Stomach (tissue), 9 donors: ENCODE data around the gene BCL2L11. TPM values are rescaled to one million over a fixed set of nuclear protein-coding genes. Genes with fewer than 3 reads are reported as not detected.

Experiments
- DNase-seq, 2 donors: peaks; one replicate each; pipeline versions ENCODE4 v3.0.0 to v3.0.0-alpha.2; 2013 to 2019
- H3K27ac ChIP-seq, 5 donors: fragments of 200-600 bp in 4 of 5; sonication (generic) in 4 of 5; one replicate each; pipeline ENCODE4 v1.5.1; 2013 to 2019; ENCODE audit warnings: mild to moderate bottlenecking in 1 of 5, moderate library complexity in 1 of 5
- H3K27me3 ChIP-seq, 3 donors: fragments of 200-600 bp; sonication (generic); one replicate each; pipeline ENCODE4 v1.5.1; 2017 to 2019; ENCODE audit warnings: mixed run types in 1 of 3
- H3K36me3 ChIP-seq, 4 donors: fragments of 200-600 bp; sonication (generic); 1 replicate in 3 of 4; 2 replicates in 1 of 4; pipeline ENCODE4 v1.5.1; 2016 to 2019
- H3K4me1 ChIP-seq, 4 donors: fragments of 200-600 bp; sonication (generic); one replicate each; pipeline ENCODE4 v1.5.1; 2016 to 2019
- H3K4me3 ChIP-seq, 4 donors: fragments of 200-600 bp; sonication (generic) in 3 of 4; one replicate each; pipeline ENCODE4 v1.5.1; 2016 to 2019; ENCODE audit warnings: mild to moderate bottlenecking in 1 of 4
- H3K9me3 ChIP-seq, 4 donors: fragments of 200-600 bp; sonication (generic); one replicate each; pipeline ENCODE4 v1.5.1; 2016 to 2019
- EP300 ChIP-seq: sonication (generic); formaldehyde crosslinking; IDR thresholded peaks from one replicate; pipeline ENCODE4 v1.6.1; 2017; ENCODE audit warnings: antibody characterized with exemption
- POLR2A ChIP-seq, 4 donors: fragments of 450-650 bp; IDR thresholded peaks; one replicate each; pipeline ENCODE4 v1.6.1; 2016; ENCODE audit warnings: antibody characterized with exemption in 4 of 4, control low read depth in 2 of 4, mild to moderate bottlenecking in 1 of 4, moderate library complexity in 1 of 4
- POLR2AphosphoS5 ChIP-seq, 3 donors: sonication (generic); formaldehyde crosslinking; IDR thresholded peaks; one replicate each; pipeline ENCODE4 v1.6.1; 2016; ENCODE audit warnings: antibody characterized with exemption in 3 of 3
- WGBS, 5 donors: extraction: QIAGEN DNeasy Blood & Tissue Kit in 3 of 5; methylation state at CpG; one replicate each; pipeline versions ENCODE4 v1.1.5 to v1.1.7; 2013 to 2018; 5-methylcytosine and 5-hydroxymethylcytosine counted together
- intact Hi-C: fragments of 100-400 bp; cut with DNase I; formaldehyde crosslinking; loops from one replicate; pipeline ENCODE4 v1.15.1; 2023; ENCODE audit warnings: low total_unique reads
- polyA plus RNA-seq, 3 donors: library from polyadenylated mRNA; stranded (reverse); fragments of 200-250 nt; gene quantifications; one replicate each; pipeline ENCODE4 v1.2.3, GENCODE V29; 2013
- total RNA-seq, 5 donors: library from RNA; depleted of rRNA; stranded (reverse); fragments of >200 nt; gene quantifications; one replicate each; pipeline versions ENCODE4 v1.1.0 to v1.2.3, GENCODE V29; 2014 to 2016
- TF ChIP-seq, protein P1 (sequence below), 7 experiments: fragments of 450-650 bp in 4 of 7; fragments of 200-600 bp in 3 of 7; sonication (generic) in 3 of 7; IDR thresholded peaks; one replicate each; pipeline ENCODE4 v1.5.1; 2016 to 2019; ENCODE audit warnings: antibody characterized with exemption in 7 of 7, control low read depth in 2 of 7, mild to moderate bottlenecking in 1 of 7
- donor health status: healthy with polysubstance abuse.
- donor health status: Bipolar disorder and iron deficiency.
- donor health status: healthy.

The BCL2L11 gene
- total and polyA plus RNA-seq, 8 donors = 0.29 to 41.2 (median 4.8) TPM

DNA sequence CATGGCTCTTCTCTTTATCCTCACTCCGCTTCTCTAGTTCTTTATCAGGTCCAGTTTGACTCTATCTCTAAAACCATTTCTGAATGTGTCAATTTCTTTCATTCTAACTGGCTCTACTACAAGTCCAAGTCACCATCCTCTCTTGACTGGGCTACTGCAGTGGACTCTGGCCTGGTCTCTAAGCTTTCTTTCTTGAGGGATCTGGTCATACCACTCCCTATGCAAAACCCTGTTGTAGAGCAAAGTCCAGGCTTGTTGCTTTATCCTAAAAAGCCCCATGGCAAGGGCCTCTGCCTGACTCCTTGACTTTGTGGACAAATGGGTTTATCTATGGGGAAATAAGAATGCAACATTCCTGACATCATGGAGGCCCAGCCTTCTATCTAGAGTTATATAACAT, 87.1 kb downstream of the BCL2L11 start:
- Histone ChIP-seq H3K36me3 (no peaks in the 10 kb centered on the region), H3K4me3 (no peak overlapping the region), H3K27ac (no peak overlapping the region), H3K4me1 (no peaks in the 10 kb centered on the region), H3K9me3 (no peaks in the 10 kb centered on the region), H3K27me3 (no peaks in the 10 kb centered on the region)
- DNase-seq = no peak
- no peak for TF ChIP-seq POLR2A (IDR thresholded peaks at IDR 0.05)
- no peak for TF ChIP-seq EP300
- TF ChIP-seq, protein P1, sequence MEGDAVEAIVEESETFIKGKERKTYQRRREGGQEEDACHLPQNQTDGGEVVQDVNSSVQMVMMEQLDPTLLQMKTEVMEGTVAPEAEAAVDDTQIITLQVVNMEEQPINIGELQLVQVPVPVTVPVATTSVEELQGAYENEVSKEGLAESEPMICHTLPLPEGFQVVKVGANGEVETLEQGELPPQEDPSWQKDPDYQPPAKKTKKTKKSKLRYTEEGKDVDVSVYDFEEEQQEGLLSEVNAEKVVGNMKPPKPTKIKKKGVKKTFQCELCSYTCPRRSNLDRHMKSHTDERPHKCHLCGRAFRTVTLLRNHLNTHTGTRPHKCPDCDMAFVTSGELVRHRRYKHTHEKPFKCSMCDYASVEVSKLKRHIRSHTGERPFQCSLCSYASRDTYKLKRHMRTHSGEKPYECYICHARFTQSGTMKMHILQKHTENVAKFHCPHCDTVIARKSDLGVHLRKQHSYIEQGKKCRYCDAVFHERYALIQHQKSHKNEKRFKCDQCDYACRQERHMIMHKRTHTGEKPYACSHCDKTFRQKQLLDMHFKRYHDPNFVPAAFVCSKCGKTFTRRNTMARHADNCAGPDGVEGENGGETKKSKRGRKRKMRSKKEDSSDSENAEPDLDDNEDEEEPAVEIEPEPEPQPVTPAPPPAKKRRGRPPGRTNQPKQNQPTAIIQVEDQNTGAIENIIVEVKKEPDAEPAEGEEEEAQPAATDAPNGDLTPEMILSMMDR (IDR thresholded peaks at IDR 0.05) = no peak
- no peak for TF ChIP-seq POLR2AphosphoS5 (IDR thresholded peaks at IDR 0.05)
- intact Hi-C loops = no loop called here
- WGBS, 5 donors = 94 to 100% (median 96%) methylated on average over 1 of the region's 1 CpG

DNA sequence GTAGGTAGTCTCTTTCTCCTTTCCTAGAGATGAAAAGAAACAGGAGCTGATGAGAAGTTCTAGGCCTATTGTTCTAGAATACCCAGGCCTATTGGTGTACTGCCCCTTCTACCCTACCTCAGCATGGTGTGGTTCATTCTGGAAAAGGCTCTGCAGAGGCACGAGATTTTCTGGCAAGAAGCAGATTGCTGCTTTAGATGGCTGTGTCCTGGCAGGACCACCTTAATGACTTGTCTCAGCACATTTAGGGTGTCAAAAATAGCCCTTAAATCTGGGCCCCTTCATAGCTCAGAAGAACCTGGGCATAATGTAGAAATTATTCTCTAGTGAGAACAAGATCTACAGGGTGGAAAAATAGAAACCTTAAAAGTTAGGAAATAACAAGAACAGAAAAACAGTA, 87.9 kb downstream of the BCL2L11 start:
- no peaks in the 10 kb centered on the region for H3K4me1 ChIP-seq
- intact Hi-C loops = no loop called here
- no peak overlapping the region for H3K4me3 ChIP-seq
- H3K27ac ChIP-seq = no peak overlapping the region
- TF ChIP-seq EP300 (no peak), POLR2AphosphoS5 (IDR thresholded peaks at IDR 0.05) (no peak), POLR2A (IDR thresholded peaks at IDR 0.05) (no peak)
- TF ChIP-seq, protein P1 (IDR thresholded peaks at IDR 0.05) = no peak
- WGBS, 5 donors = 64 to 96% (median 93%) methylated on average over 1 of the region's 1 CpG
- H3K9me3 ChIP-seq = peaks cover 0 to 3% (median under 1%) of the 10 kb centered on the region in 4 donors
- no peaks in the 10 kb centered on the region for H3K36me3 ChIP-seq
- H3K27me3 ChIP-seq = no peaks in the 10 kb centered on the region
- no peak for DNase-seq

DNA sequence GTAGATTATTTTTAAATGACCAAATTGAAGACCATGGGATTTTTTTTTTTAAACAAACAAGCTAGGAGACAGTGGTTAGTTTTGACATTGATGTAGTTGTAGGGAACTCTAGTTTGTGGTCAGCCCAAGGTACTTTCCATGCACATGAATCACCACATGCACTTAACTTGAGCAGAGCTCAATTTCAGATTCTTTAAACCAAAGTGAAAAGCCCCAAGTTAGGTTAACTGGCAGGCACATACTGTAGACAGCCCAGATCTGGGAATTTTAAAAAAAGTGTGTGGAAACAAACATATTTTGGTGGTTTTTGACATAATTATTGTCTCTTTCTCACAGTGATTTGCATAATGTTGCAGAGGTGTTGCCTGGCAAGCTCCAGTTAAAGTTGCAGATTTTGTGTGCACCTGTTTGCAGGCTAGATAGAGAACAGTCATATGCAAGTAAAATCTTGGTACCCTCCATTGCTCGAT, 88.4 kb downstream of the BCL2L11 start:
- no peak overlapping the region for H3K4me3 ChIP-seq
- intact Hi-C loops = no loop called here
- H3K27me3 ChIP-seq = no peaks in the 10 kb centered on the region
- no peaks in the 10 kb centered on the region for H3K4me1 ChIP-seq
- no peak for TF ChIP-seq POLR2A (IDR thresholded peaks at IDR 0.05)
- no peak for TF ChIP-seq EP300
- TF ChIP-seq, protein P1 (IDR thresholded peaks at IDR 0.05) = no peak
- TF ChIP-seq POLR2AphosphoS5 (IDR thresholded peaks at IDR 0.05) = no peak
- H3K9me3 ChIP-seq = peaks cover 0 to 8% (median 3%) of the 10 kb centered on the region in 4 donors
- H3K27ac ChIP-seq = no peak overlapping the region
- no peaks in the 10 kb centered on the region for H3K36me3 ChIP-seq
- DNase-seq = no peak
- WGBS, 5 donors = 88 to 100% (median 89%) methylated on average over 1 of the region's 1 CpG

DNA sequence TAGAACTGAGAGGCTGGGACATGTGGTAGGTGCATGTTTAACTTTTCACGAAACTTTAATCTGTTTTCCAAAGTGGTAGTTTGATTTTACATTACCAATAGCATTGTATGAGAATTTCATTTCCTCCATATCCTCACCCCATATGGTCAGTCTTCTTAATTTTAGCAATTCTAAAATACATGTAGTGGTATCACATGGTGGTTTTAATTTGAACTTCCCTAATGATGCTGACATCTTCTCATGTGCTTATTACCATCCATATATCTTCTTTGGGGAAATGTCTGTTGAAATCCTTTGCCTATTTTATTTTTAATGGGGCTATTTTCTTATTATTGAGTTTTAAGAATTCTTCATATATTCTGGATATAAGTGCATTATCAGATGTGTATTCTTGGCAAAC, 89.3 kb downstream of the BCL2L11 start:
- H3K27me3 ChIP-seq = no peaks in the 10 kb centered on the region
- no peak overlapping the region for H3K27ac ChIP-seq
- peaks cover 0 to 17% (median 4%) of the 10 kb centered on the region in 4 donors for H3K9me3 ChIP-seq
- 89 to 100% (median 96%) methylated on average over 1 of the region's 1 CpG for WGBS, 5 donors
- no peak for DNase-seq
- no peak overlapping the region for H3K4me3 ChIP-seq
- TF ChIP-seq POLR2AphosphoS5 (IDR thresholded peaks at IDR 0.05) (no peak), EP300 (no peak), POLR2A (IDR thresholded peaks at IDR 0.05) (no peak)
- TF ChIP-seq, protein P1 (IDR thresholded peaks at IDR 0.05) = no peak
- intact Hi-C loops = no loop called here
- no peaks in the 10 kb centered on the region for H3K4me1 ChIP-seq
- no peaks in the 10 kb centered on the region for H3K36me3 ChIP-seq
